ENCODE measurements around the gene VIT.

- TF ChIP-seq, protein P1, sequence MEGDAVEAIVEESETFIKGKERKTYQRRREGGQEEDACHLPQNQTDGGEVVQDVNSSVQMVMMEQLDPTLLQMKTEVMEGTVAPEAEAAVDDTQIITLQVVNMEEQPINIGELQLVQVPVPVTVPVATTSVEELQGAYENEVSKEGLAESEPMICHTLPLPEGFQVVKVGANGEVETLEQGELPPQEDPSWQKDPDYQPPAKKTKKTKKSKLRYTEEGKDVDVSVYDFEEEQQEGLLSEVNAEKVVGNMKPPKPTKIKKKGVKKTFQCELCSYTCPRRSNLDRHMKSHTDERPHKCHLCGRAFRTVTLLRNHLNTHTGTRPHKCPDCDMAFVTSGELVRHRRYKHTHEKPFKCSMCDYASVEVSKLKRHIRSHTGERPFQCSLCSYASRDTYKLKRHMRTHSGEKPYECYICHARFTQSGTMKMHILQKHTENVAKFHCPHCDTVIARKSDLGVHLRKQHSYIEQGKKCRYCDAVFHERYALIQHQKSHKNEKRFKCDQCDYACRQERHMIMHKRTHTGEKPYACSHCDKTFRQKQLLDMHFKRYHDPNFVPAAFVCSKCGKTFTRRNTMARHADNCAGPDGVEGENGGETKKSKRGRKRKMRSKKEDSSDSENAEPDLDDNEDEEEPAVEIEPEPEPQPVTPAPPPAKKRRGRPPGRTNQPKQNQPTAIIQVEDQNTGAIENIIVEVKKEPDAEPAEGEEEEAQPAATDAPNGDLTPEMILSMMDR (IDR thresholded peaks at IDR 0.05), result no peak
- TF ChIP-seq POLR2AphosphoS5 (IDR thresholded peaks at IDR 0.05; ENCODE audit: insufficient read depth in 1 of 2, low read depth in 1 of 2) (no peak), POLR2A (IDR thresholded peaks at IDR 0.05) (no peak)
These were observed 51.7 kb downstream of the VIT start for GRCh38 chr2:36748166-36748565.
